HG02970 (cell line): Measurements from ENCODE around the gene ADRA2B.

Experiments
- ATAC-seq: cut with Tn5 transposase; IDR thresholded peaks from one replicate; pipeline ENCODE4 v1.9.1; 2021; ENCODE audit warnings: mild to moderate bottlenecking, moderate library complexity, moderate number of reproducible peaks; ENCODE audit not compliant: unreplicated experiment, low FRiP score

The ADRA2B gene

DNA sequence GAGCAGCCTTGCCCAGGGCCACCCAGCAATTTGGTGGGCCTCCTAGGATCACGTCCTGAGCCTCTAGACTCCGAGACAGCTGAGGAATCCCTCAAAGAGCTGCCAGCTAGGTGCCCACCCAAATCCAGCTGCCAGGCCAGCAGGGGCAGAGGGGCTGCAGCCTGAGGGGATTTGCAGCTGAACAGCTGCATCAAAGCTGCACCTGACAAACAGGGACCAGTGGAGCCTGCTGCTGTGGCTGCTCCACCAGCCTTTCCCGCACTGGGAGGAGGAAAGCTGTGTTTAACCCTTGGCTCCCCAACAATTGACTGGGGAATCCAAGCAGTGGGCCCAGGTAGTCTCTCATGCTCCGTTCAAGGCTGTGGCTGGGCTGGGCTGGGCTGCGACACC lies 8.2 kb downstream of the ADRA2B start:
- no peak for ATAC-seq

DNA sequence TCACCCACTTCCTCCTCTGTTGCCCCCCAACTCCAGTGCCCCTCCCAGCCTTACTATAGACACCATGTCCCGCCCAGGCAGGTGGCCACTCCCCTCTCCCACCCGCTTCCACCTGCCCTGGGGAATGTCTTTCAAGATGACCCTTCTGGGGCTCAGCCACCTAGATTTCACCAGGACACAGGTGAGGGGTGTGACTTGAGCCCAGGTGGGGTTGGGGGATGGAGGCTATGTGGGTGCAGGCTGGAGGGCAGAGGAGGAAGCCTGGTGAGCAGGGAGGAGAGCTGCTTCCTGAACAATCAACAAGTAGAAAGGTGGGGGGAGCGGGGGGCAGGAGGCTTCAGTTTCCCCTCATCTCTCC lies 8.7 kb downstream of the ADRA2B start:
- no peak for ATAC-seq

DNA sequence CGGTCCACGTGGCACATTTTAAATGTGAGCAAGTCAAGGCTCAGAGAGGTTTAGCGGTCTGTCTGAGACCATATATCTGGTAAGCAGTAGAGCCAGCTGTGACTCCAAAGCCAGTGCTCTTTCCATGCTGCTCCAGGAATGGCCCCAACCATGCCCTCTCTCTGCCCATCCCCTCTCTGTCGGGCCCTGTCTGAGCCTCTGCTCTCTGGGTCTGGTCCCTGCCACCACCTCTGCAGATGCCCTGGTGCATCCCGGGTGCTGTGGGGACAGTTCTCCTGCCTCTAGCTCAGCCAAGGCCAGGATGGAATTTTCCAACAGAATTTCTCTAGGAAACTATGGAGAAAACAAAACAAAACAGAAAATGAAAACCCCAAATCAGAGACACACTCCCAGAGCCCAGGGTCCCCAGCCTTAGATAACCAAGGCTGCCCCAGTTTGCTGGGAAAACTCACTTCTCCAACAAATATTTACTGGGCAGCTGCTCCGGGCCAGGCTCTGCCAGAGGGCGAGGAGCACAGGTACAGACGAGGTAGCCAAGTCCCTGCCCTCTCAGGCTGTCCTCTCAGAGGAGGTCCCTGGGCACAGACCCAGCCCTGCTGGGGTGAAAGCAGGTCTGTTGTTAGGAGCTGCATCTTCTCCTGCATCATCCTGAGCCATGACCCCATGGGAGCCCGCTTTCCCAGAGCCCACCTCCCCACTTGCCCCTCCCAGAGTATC lies 9.2 kb downstream of the ADRA2B start:
- ATAC-seq = no peak

DNA sequence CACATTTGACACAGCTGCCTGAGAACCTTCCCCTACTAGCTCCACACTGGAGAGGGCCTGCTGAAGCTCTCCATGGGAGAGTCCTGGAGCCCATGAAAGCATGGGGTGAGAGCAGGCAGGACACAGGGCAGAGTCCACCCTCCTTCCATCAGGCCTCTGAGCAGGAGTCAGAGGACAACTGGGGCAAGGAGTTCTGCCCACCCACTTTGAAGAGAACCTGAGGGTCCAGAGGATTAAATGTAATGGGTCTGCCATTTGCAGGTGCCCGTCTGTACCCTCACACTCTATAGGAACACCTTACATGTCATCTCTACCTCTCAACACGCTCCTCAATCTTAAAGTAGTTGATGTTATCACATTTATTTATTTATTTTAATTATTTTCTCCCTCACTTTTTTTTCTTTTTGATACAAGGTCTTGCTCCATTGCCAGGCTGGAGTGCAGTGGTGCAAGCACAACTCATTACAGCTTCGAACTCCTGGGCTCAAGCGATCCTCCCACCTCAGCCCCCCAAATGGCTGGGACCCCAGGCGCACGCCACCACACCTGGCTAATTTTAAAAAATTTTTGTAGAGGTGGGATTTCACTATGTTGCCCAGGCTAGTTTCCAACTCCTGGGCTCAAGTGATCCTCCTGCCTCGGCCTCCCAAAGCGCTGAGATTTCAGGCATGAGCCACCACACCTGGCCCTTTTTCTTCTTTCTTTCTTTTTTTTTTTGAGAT lies 10.2 kb downstream of the ADRA2B start:
- ATAC-seq = no peak

DNA sequence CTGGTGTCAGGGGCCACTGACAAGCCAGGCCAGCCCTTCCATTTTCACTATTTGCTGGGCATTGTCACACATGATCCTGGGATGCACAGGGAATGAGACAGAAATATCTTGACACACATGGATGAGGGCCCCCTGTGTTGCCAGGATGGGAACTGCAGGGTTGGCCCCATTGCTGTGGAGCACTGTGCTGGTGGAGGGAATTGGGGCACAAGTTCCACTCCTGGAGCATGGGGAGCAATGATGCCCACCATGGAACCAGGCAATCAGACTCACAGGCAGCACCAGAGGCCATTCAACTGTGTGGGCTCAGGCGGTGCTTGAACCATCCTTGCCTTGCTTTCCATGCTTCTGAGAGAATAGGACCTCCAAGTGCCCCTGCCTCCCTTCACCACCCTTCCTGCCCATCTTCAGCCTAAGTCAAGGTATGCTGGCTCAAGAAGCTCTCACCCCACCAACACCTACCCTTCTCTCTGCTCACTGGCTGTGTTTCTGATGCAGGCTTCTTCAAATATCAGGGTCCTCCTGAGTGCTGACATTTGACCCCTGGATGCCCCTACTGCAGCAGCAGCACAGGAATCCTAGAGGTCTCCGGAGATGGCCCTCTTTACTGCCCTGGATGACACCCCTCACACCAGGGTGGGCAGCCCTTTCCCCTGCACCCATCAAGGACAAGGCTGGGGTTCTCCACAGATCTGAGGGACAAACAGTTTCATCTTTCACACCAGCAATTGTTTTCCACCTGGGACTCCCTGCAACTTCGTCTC lies 11.0 kb downstream of the ADRA2B start:
- ATAC-seq = no peak

DNA sequence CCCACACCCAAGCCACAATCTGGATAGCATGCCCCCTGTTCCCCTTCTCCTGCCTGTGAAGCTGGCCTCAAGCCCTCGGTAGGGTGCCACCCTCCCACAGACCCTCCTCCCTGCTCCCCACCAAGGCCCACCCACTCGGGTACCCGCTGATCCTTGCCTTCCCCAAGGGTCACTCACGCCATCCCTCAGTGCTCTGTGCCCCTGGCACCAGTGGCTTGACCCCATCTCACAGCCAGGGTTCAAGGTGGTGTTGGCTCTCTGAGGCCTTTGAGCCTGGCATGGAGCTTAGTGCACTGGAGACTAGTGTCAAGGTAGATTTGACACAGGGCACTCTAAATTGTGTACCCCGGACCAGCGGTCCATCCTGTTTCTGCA lies 11.9 kb downstream of the ADRA2B start:
- ATAC-seq = no peak

DNA sequence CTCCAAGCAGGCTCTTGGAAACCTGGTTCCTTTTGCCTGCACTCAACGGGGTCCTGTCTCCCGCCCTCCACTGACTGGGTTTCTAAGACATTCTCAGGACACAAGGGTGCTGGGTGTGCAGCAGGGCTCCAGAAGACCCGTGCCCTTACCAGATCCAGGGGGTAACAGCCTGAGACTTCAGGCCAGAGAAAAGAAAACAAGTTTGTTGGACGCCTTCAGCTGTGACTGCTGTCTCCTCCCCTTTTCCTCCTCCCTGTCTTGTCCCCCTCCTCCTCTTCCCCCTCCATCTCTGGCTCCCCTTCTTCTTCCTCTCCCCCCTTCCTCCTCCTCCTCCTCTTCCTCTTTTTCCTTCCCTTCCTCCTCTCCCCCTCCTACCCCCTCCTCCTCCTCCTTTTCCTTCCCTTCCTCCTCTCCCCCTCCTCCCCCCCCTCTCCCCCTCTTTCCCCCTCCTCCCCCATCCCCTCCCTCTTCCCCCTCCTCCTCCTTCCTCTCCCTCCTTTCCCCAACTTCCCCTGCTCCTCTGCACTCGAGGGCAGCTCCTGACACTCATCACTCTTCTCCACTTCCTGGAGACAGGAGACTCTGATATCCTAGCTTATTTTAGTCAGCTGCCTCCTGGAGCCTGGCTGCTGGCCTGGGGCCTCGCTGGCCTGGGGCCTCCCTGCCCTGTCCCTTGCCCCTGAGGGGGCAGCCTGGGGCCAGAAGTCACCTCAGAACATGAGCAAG lies 12.4 kb downstream of the ADRA2B start:
- ATAC-seq = no peak

DNA sequence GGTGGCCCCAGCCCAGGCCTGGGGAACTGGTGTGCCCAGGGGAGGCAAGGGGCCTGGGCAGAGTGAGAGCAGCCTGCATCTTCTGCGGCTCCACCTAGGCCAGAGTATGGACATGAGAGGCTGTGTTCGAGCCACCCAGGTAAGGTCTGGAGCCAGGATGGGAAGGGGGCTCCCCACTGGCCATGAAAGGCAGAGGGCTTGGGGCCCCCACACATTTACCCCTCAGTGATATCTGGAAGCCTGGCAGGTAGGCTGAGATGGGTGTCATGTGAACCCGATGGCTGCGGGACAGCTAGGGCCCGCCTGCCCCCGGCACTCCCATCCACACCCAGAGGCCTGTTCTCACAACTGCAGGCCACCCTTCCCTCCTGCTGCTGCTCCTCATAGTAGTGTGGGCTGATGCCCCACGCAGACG lies 13.2 kb downstream of the ADRA2B start:
- no peak for ATAC-seq

DNA sequence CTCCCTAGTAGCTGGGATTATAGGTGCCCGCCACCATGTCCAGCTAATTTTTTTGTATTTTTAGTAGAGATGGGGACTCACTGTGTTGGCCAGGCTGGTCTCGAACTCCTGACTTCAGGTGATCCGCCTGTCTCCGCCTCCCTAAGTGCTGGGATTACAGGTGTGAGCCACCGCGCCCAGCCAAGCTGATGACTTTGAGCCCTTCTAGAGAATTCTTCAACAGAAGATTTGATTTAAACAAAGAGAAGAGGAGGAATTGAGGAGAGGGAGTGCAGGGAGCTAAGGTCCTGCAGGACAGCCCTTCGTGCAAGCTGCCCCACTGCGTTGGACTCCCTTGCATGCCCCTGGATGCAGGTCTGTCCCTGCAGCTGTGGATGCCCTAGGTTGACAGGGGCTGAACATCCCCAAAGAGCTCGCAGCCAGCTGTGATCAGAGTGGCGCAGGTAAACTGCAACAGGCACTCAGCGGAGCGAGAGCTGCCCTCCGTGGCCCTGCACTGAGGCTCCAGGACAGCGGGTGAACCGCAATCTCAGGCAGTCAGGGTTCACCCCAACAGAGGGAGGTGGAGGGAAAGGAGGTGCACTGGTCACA lies 13.7 kb downstream of the ADRA2B start:
- no peak for ATAC-seq

DNA sequence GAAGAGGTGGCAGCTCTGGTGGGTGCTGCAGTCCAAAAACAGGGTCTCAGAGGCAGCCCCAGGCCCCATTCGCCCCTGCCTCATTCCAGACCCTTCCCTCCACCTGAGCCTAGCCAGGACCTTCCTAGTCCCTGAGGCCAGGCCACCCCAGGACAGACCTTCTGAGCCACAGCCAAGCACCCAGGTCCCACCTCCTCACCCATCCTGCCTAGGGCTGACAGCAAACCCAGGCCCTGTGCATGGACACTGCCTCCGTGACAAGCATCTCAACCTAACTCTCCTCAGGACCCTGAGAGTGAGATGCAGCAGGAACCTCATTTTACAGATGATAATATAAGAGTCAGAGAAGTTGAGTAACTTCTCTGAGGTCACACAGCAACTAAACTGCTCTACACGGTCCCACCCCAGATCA lies 15.5 kb downstream of the ADRA2B start:
- no peak for ATAC-seq

DNA sequence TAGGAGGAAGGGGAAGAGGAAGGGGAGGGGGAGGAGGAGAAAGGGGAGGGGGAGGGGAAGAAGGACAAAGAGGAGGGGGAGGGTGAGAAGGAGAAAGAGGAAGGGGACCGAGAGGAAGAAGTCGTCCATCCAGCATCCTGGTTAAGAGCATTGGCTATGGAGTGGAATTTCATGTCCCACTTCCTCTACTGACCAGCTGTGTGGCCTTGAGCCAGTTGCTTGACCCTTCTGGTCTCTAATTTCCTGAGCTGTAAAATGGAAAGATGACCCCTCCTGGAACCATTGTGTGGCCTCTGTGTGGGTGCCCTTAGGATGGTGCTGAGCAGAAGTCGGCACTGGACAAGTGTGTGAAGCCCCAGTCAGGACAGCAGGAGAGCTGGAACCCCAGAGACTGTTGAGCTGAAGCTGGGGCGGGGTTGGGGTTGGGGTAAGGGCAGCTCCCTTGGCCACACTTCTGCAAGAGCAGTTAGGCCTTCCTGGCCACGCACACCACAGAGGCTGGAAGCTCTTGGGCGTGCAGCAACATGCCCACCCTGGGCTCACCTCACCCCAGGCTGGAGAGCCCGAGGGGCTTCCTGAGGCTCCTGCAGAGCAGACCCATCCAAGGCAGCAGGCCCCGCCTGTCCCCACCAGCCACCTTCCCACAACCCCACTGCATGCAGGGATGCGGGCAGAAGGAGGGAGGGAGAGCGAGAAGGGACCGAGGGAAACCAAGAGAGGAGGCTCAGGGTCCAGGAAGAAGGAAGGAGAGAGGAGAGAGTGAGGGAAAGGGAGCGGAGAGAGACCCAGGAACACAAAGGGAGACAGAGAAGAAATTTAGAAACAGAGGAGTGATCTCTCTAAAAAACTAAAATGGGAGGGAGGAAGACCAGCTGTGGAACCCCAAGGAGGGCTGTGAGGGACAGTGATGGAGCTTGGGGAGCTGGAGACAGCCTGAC lies 16.2 kb downstream of the ADRA2B start:
- no peak for ATAC-seq

DNA sequence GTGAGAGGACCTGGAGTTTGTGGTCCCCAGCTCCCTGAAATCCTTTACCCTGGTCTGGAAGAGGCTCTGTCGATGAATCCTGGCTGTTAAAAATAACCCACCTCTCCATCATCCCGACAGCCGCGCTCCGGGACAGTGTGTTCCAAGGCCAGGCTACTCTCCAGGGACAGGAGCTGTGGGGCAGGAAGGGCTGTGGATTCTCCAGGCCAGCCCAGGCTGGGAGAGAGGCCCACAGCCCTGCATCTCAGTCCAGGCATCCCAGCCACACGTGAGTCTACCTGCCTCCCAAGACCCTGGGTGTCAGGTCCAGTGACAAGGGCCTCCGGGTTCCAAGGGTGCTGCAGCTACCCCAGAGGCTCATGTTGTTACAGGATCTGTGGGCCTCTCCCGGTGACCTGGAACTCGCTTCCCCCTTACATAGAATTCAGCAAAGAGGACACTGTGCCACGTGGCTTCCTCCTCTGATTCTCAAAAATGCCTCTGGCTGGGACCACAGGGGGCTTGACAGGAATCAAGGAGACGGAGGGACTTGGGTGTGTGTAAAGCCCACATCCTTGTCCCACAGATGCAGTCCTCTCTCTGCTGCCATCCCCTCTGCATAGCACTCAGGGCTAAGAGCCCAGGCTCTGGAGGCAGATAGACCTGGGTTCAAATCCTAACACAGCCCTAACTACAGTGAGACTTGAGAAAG lies 17.3 kb downstream of the ADRA2B start:
- ATAC-seq = no peak

DNA sequence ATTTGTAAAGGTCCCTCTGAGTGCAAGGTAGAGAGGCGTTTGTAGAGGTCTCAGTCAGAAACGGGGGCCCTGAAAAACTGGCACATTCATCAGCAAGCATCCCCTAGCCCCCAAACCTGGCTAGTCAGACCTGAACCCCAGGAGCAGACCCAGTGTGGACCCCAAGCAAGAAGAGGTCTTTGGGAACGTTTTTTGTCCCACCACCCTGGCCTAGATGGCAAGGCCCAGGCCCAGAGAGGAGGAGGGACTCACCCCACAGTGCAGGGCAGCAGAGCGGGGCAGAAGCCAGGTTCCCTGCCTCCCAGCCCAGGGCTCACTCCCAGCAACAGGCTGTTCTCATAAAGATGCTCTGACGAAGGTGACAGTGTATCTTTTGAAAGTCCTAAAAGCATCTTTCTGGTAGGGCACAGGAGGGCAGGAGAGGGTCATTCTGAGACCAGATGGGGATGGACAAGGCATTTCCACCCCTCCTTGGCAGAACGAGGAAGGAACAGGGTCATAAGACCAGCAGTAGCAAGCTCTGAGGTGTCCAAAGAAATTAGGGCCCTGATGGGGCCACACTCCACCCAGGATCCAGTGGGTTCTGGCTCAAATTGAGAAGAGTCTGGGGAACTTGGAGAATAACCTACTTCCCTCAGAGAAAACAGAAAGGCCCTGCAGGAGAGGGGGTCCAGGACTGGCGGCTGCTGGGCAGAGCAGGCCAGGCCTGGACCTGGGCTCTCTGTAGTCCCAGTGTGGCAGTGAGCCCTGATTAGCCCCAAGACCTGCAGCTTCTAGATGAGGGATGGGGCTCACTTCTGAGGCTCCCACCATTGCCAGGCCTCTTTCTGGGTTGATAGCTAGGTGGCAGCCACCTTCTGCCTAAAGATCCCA lies 18.2 kb downstream of the ADRA2B start:
- no peak for ATAC-seq

DNA sequence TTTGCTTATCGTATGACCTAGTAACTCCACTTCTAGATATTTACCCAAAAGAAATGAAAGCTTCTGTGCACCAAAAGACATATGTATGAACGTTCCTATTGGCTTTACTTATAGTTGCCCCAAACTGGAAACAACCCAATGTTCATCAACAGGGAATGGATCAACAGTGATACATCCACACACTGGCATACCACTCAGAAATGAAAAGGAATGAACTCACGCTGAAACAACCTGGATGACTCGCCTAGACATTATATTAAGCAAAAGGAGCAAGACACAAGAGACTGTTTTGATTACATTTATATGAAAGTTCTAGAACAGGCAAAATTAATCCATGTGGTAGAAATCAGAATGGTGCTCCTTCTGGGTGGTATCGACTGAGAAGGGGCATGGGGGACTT lies 18.9 kb downstream of the ADRA2B start:
- no peak for ATAC-seq

DNA sequence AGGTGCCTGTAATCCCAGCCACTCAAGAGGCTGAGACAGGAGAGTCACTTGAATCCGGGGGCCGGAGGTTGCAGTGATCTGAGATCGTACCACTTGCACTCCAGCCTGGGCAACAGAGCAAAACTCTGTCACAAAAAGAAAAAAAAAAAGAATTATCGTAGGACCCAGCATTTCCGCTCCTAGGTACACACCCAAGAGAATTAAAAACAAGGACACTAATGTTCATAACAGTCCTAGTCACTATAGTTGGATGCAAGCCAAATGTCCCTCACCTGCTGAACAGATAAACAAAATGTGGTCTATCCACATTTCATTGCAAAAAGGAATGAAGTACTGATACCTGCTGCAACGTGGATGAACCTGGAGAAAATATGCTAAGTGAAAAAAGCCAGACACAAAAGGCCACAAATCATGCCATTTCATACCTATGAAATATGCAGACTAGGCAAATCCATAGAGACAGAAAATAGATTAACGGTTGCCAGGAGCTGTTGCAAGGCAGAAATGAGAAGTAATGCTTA lies 21.2 kb downstream of the ADRA2B start:
- no peak for ATAC-seq

DNA sequence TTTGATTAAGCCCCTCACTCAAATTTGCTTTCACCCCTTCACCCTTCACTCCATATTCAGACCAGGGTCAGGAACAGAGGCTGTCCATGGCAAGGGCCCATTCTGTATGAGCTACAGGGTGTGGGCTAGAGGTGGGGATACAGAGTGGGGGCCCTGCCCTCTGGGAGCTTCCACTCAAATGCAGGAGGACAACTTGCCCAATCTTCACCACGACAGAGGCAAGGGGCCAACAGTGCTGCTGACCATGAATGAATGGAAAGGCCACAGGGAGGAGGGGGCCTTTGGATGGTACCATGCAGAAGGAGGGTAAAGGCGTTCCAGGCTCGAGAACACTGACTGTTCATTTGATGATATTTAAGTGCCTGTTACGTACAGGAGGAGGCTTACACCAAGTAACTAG lies 22.8 kb downstream of the ADRA2B start:
- no peak for ATAC-seq

DNA sequence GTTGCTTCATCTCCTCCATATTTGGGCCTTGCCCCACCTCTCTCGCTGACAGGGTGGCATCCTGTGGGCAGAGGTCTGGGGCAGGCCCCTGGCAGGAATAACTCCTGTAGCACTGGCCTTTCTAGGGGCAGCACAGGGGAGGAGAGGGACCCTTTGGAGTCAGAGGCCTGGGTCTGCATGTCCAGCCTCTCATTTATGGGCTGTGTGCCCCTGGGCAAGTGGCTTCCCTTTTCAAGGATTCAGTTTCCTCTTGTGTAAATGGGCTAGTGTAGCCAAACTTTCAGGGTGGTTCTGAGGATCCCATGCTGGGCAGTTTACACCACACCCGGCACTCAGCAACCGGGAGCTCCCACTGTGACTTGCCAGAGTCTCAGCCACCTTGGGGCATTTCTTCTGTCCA lies 23.4 kb downstream of the ADRA2B start:
- no peak for ATAC-seq

DNA sequence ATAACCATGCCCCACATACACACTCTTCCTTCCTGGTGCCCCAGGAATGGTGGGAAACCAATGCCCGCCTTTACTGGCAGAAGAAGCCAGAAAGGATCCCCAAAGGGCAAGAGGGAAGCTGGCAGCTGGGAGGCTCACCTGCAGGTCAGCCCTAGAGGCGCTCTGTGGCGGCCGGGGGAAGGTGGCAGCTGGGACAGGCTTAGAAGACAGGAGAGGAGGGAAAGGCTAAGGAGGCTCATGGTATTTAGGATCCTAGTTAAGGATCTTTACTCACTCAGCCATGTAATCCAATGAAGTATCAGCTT lies 23.8 kb downstream of the ADRA2B start:
- ATAC-seq = no peak
